ENCODE data around the gene LY6G6D.

GRCh38 chr6:31665501-31666336, 49.4 kb upstream of the LY6G6D start, which contains the start of gene CSNK2B:
- TF ChIP-seq CTCF (IDR thresholded peaks at IDR 0.05; ENCODE audit: low read depth, low read length), result no peak
- no peak for TF ChIP-seq EZH2phosphoT487 (IDR thresholded peaks at IDR 0.05; ENCODE audit: low read depth)

All from OCI-LY3 (cell line).